Liver (tissue), 3 donors: ENCODE data around the gene PPP1R12C.

Source experiments
- ATF3 ChIP-seq: IDR thresholded peaks from 2 replicates; pipeline ENCODE4 v1.6.1; 2016; ENCODE audit warnings: antibody characterized with exemption
- CTCF ChIP-seq: fragments of 150-350 bp; IDR thresholded peaks from 2 replicates; pipeline ENCODE4 v1.5.1; 2017; ENCODE audit warnings: improper control_type of control experiment, low read depth, low read length; ENCODE audit not compliant: missing input control
- EGR1 ChIP-seq, 2 donors: IDR thresholded peaks; 2 replicates each; pipeline ENCODE4 v1.6.1; 2016 to 2018; ENCODE audit warnings: antibody characterized with exemption in 2 of 2, low read depth in 2 of 2
- FOXA1 ChIP-seq: IDR thresholded peaks from 2 replicates; pipeline ENCODE4 v1.6.1; 2016; ENCODE audit warnings: antibody characterized with exemption
- GABPA ChIP-seq, 2 donors: IDR thresholded peaks in 1 of 2; conservative IDR thresholded peaks in 1 of 2; 2 replicates each; pipeline ENCODE4 v1.6.1; 2016; ENCODE audit warnings: antibody characterized with exemption in 2 of 2, mild to moderate bottlenecking in 1 of 2, moderate library complexity in 1 of 2
- HNF4G ChIP-seq: IDR thresholded peaks from 2 replicates; pipeline ENCODE4 v1.6.1; 2016; ENCODE audit warnings: antibody characterized with exemption
- JUND ChIP-seq, 2 donors: IDR thresholded peaks; 2 replicates each; pipeline ENCODE4 v1.6.1; 2016; ENCODE audit warnings: antibody characterized with exemption in 2 of 2
- MAX ChIP-seq: IDR thresholded peaks from 2 replicates; pipeline ENCODE4 v1.6.1; 2016; ENCODE audit warnings: antibody characterized with exemption
- REST ChIP-seq: IDR thresholded peaks from 2 replicates; pipeline ENCODE4 v1.6.1; 2016; ENCODE audit warnings: antibody characterized with exemption, mild to moderate bottlenecking
- RXRA ChIP-seq, 2 donors: IDR thresholded peaks; 2 replicates each; pipeline ENCODE4 v1.6.1; 2017 to 2018; ENCODE audit warnings: antibody characterized with exemption in 2 of 2, mild to moderate bottlenecking in 1 of 2
- TAF1 ChIP-seq: conservative IDR thresholded peaks from 2 replicates; pipeline ENCODE4 v1.6.1; 2016; ENCODE audit warnings: antibody characterized with exemption, mild to moderate bottlenecking
- donor health status: healthy.
- donor health status: healthy.

GRCh38 chr19:55146705-55147273, 29.4 kb upstream of the PPP1R12C start:
- no peak for TF ChIP-seq CTCF
- TF ChIP-seq GABPA (IDR thresholded peaks at IDR 0.05 in 1 of 2, conservative IDR thresholded peaks at IDR 0.05 in 1 of 2), result no peak
- TF ChIP-seq ATF3, result no peak
- TF ChIP-seq TAF1, result no peak
- no peak for TF ChIP-seq FOXA1
- TF ChIP-seq REST, result no peak
- no peak for TF ChIP-seq HNF4G
- TF ChIP-seq EGR1 (IDR thresholded peaks at IDR 0.05; ENCODE audit: low read depth in 2 of 2), result no peak
- no peak for TF ChIP-seq RXRA (IDR thresholded peaks at IDR 0.05)
- TF ChIP-seq MAX, result no peak
- no peak for TF ChIP-seq JUND (IDR thresholded peaks at IDR 0.05)
